Panc1 (cell line): ENCODE measurements around the gene DPM3. TPM values are rescaled to one million over a fixed set of nuclear protein-coding genes. Genes with fewer than 3 reads are reported as not detected.
"Not testable (repeated sequence)": the region's sequence is repeated elsewhere in the genome, so short reads cannot be mapped to it uniquely, and the experiment has no call there.

Experiments used
- ATAC-seq: fragments of 200-7000 bp; cut with Tn5 transposase; 2 replicates; pipeline ENCODE4 v1.9.1; 2020; ENCODE audit warnings: mild to moderate bottlenecking, moderate library complexity
- BruUV-seq: library from RNA; stranded (reverse); fragments of 400-500 nt; replicated peaks from 2 replicates; lab custom pipeline; 2021; lab: Mats Ljungman, UMichigan
- CTCF ChIA-PET: fragments of 300-600 bp; sonication (Branson Sonifier 250); formaldehyde crosslinking; loops from one replicate; lab custom pipeline; 2022; ENCODE audit warnings: antibody characterized with exemption; lab: Charles Lee
- POLR2A ChIA-PET: fragments of 300-600 bp; sonication (Branson Sonifier 250); formaldehyde crosslinking; loops from one replicate; lab custom pipeline; 2022; ENCODE audit warnings: antibody characterized with exemption; lab: Charles Lee
- DNase-seq: peaks from one replicate; pipeline ENCODE4 v3.0.0-alpha.2; 2010; ENCODE audit warnings: low read depth, low spot score
- H3K27ac ChIP-seq: 2 replicates; pipeline ENCODE4 v1.5.1; 2011; ENCODE audit warnings: mild to moderate bottlenecking, low read length, inconsistent platforms
- H3K27me3 ChIP-seq: fragments of 200-500 bp; sonication (Bioruptor generic); 2 replicates; pipeline ENCODE4 v1.6.0; 2014; ENCODE audit warnings: low read length, inconsistent platforms; ENCODE audit not compliant: control insufficient read depth, insufficient read depth
- H3K36me3 ChIP-seq: fragments of 200-500 bp; sonication (Bioruptor generic); 2 replicates; pipeline ENCODE4 v1.5.1; 2014; ENCODE audit warnings: inconsistent platforms, mild to moderate bottlenecking, low read length, moderate library complexity; ENCODE audit not compliant: control insufficient read depth, insufficient read depth
- H3K4me1 ChIP-seq: 2 replicates; pipeline ENCODE4 v1.5.1; 2011; ENCODE audit warnings: inconsistent platforms, mild to moderate bottlenecking, low read length, moderate library complexity; ENCODE audit not compliant: control insufficient read depth, insufficient read depth
- H3K4me3 ChIP-seq, 2 experiments: 2 replicates each; pipeline ENCODE4 v1.5.1; 2011 to 2012; ENCODE audit warnings: low read depth in 2 of 2, low read length in 2 of 2, mild to moderate bottlenecking in 2 of 2, inconsistent platforms in 1 of 2, moderate library complexity in 1 of 2
- H3K9me3 ChIP-seq: fragments of 200-500 bp; sonication (Bioruptor generic); 2 replicates; pipeline ENCODE4 v1.5.1; 2014; ENCODE audit warnings: low read depth, mild to moderate bottlenecking, inconsistent platforms, low read length, moderate library complexity; ENCODE audit not compliant: control insufficient read depth, insufficient read depth
- POLR2AphosphoS5 ChIP-seq: IDR thresholded peaks from 2 replicates; pipeline ENCODE4 v1.6.1; 2012; ENCODE audit warnings: mild to moderate bottlenecking, low read depth, low read length, moderate library complexity
- SIN3A ChIP-seq: IDR thresholded peaks from 2 replicates; pipeline ENCODE4 v1.6.1; 2012; ENCODE audit warnings: low read depth, mild to moderate bottlenecking, low read length, moderate library complexity, borderline replicate concordance; ENCODE audit not compliant: insufficient read depth
- TCF7L2 ChIP-seq: IDR thresholded peaks from 2 replicates; pipeline ENCODE4 v1.6.1; 2011; ENCODE audit warnings: mild to moderate bottlenecking, low read depth, low read length, inconsistent platforms
- in situ Hi-C: cut with HindIII; loops from 2 replicates; pipeline ENCODE4 v1.10.0; 2016; ENCODE audit warnings: low sequenced_read_pairs, low pct_unique_long_range_greater_than_20kb
- intact Hi-C: fragments of 100-400 bp; cut with micrococcal nuclease; formaldehyde crosslinking; loops from one replicate; pipeline ENCODE4 v1.10.0; 2022; ENCODE audit not compliant: unreplicated experiment
- total RNA-seq: library from RNA; stranded (reverse); gene quantifications from one replicate; pipeline ENCODE4 v1.2.1, GENCODE V29; 2021; ENCODE audit not compliant: unreplicated experiment
- TF ChIP-seq, protein P1 (sequence below), 2 experiments: IDR thresholded peaks; 2 replicates each; pipeline ENCODE4 v1.6.1; 2011 to 2012; ENCODE audit warnings: low read depth in 2 of 2, control low read depth in 1 of 2, low read length in 1 of 2, mild to moderate bottlenecking in 1 of 2, moderate library complexity in 1 of 2; ENCODE audit not compliant: insufficient read depth in 1 of 2
- TF ChIP-seq, protein P2 (sequence below): fragments of 450-650 bp; IDR thresholded peaks from 2 replicates; pipeline ENCODE4 v1.5.1; 2017; ENCODE audit warnings: mild to moderate bottlenecking

DPM3 gene
- total RNA-seq, 1 experiment from 2014 or later, result 66.0 TPM

DNA sequence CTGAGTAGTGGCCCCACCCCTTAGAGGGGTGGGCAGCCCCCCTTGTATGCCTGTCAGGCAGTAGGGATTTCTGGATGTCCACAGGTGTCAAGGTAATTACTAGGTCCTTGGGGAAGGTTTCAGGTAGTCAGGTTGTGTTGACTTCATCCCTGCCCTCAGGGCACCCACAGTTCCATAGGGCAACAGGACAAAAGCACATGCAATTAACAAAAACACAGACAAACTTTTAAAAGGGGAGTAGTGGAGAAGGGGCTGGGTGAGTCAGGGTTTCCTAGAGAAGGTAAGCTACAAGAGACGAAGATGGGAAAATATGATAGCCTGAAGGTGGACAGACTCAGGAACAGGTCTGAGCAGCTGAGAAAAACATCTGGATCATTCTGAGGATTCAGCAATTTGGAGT lies 18.7 kb upstream of the DPM3 start:
- DNase-seq (no peak), ATAC-seq (no peak)
- no peaks in the 10 kb centered on the region for H3K9me3 ChIP-seq
- H3K27ac ChIP-seq, result no peak overlapping the region
- no TSS peak for BruUV-seq
- in situ Hi-C loops (no loop called here), intact Hi-C loops (no loop called here)
- TF ChIP-seq SIN3A (no peak), POLR2AphosphoS5 (no peak), TCF7L2 (no peak)
- TF ChIP-seq, protein P1, sequence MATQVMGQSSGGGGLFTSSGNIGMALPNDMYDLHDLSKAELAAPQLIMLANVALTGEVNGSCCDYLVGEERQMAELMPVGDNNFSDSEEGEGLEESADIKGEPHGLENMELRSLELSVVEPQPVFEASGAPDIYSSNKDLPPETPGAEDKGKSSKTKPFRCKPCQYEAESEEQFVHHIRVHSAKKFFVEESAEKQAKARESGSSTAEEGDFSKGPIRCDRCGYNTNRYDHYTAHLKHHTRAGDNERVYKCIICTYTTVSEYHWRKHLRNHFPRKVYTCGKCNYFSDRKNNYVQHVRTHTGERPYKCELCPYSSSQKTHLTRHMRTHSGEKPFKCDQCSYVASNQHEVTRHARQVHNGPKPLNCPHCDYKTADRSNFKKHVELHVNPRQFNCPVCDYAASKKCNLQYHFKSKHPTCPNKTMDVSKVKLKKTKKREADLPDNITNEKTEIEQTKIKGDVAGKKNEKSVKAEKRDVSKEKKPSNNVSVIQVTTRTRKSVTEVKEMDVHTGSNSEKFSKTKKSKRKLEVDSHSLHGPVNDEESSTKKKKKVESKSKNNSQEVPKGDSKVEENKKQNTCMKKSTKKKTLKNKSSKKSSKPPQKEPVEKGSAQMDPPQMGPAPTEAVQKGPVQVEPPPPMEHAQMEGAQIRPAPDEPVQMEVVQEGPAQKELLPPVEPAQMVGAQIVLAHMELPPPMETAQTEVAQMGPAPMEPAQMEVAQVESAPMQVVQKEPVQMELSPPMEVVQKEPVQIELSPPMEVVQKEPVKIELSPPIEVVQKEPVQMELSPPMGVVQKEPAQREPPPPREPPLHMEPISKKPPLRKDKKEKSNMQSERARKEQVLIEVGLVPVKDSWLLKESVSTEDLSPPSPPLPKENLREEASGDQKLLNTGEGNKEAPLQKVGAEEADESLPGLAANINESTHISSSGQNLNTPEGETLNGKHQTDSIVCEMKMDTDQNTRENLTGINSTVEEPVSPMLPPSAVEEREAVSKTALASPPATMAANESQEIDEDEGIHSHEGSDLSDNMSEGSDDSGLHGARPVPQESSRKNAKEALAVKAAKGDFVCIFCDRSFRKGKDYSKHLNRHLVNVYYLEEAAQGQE (IDR thresholded peaks at IDR 0.05; ENCODE audit: insufficient read depth in 1 of 2, low read depth in 2 of 2, low read length in 1 of 2), result no peak
- TF ChIP-seq, protein P2, sequence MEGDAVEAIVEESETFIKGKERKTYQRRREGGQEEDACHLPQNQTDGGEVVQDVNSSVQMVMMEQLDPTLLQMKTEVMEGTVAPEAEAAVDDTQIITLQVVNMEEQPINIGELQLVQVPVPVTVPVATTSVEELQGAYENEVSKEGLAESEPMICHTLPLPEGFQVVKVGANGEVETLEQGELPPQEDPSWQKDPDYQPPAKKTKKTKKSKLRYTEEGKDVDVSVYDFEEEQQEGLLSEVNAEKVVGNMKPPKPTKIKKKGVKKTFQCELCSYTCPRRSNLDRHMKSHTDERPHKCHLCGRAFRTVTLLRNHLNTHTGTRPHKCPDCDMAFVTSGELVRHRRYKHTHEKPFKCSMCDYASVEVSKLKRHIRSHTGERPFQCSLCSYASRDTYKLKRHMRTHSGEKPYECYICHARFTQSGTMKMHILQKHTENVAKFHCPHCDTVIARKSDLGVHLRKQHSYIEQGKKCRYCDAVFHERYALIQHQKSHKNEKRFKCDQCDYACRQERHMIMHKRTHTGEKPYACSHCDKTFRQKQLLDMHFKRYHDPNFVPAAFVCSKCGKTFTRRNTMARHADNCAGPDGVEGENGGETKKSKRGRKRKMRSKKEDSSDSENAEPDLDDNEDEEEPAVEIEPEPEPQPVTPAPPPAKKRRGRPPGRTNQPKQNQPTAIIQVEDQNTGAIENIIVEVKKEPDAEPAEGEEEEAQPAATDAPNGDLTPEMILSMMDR, result no peak
- H3K27me3 ChIP-seq, result no peaks in the 10 kb centered on the region; the same call in 1 of the 2 replicates
- ChIA-PET POLR2A (no interaction called here), CTCF (no interaction called here)
- H3K4me3 ChIP-seq, result no peak overlapping the region
- H3K4me1 ChIP-seq, result no peaks in the 10 kb centered on the region
- H3K36me3 ChIP-seq, result no peaks in the 10 kb centered on the region

DNA sequence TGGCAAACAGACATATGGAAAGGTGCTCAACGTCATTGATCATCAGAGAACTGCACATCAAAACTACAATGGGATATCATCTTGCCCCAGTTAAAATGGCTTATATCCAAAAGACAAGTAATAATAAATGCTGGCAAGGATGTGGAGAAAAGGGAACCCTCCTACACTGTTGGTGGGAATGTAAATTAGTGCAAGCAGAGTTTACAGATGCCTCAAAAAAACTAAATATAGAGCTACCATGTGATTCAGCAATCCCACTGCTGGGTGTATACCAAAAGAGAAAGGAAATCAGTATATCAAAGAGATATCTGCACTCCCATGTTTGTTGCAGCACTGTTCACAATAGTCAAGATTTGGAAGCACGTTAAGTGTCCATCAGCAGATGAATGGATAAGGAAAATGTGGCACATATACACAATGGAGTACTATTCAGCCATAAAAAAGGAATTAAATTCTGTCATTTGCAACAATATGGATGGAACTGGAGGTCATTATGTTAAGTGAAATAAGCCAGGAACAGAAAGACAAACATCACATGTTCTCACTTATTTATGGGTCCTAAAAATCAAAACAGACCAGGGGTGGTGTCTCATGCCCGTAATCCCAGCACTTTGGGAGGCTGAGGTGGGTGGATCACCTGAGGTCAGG lies 15.8 kb upstream of the DPM3 start:
- CTCF ChIA-PET, H3K27ac ChIP-seq, H3K27me3 ChIP-seq, H3K9me3 ChIP-seq, H3K4me3 ChIP-seq, in situ Hi-C loops, DNase-seq, H3K36me3 ChIP-seq, BruUV-seq, intact Hi-C loops, ATAC-seq, H3K4me1 ChIP-seq: not testable (repeated sequence)
- POLR2A ChIA-PET, result interaction anchor here (0.6 kb wide), 1 partner anchor 899 kb away, joined by 3 read pairs; no protein-coding TSS in a partner anchor

DNA sequence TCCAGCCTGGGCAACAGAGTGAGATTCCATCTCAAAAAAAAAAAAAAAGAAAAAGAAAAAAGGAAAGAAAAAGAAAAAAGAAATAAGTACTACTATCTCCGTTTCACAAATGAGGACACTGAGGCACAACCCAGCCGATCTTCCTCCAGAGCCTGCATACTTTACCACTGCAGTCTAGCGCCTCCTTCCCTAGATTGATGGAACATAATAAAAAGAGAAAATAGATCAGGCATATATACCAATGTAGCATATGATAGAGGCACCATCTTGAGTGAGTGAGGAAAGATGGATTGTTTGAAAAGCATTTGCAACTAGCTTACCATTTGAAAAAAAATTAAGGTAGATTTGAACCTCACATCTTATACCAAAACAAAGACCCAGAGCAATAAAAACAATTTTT lies 5.2 kb upstream of the DPM3 start:
- no peak overlapping the region for H3K4me3 ChIP-seq
- no peak overlapping the region for H3K27ac ChIP-seq
- no peaks in the 10 kb centered on the region for H3K27me3 ChIP-seq
- in situ Hi-C loops (no loop called here), intact Hi-C loops (no loop called here)
- no peak for DNase-seq
- H3K36me3 ChIP-seq, result no peaks in the 10 kb centered on the region
- no TSS peak for BruUV-seq
- no peaks in the 10 kb centered on the region for H3K9me3 ChIP-seq
- TF ChIP-seq, protein P1 (IDR thresholded peaks at IDR 0.05; ENCODE audit: insufficient read depth in 1 of 2, low read depth in 2 of 2, low read length in 1 of 2), result no peak
- no peak for TF ChIP-seq POLR2AphosphoS5
- no peak for TF ChIP-seq TCF7L2
- TF ChIP-seq, protein P2, result no peak
- no peak for TF ChIP-seq SIN3A
- ChIA-PET CTCF (interaction anchor here (0.6 kb wide), 1 partner anchor 723 kb away, joined by 7 read pairs; no protein-coding TSS in a partner anchor), POLR2A (no interaction called here)
- no peaks in the 10 kb centered on the region for H3K4me1 ChIP-seq
- ATAC-seq, result no peak
